Measurements from ENCODE around the gene DNAJC21.

Gene DNAJC21

DNA sequence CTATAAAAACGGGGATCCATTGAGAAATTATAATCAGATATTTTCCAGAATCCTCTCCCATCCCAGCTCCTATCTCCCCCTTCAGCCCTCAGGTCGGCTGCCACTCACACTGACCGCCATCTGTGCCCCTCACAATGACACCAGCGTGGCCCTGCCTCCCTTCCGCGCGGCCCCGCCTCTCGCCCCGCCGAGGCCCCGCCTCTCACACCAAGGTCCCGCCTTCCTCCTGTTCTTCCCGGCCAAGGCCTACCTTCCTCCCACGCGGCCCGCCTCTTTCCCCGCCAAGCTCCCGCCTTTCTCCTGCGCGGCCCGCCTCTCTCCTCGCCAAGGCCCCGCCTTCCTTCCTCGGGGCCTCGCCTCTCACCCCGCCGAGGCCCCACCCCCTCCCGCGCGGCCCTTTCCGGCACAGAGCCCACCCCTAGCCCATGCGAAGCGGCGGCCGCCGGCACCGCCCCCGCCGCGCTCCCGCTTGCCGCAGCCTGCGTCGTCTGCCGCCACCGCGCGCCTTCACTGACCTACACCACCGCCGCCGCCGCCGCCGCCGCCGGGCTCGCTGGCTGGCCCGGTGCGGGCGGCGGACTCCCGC is at the start of gene DNAJC21:
Gene DNAJC21 (plus strand): TSS at position 426 of the 586 bp plus-strand sequence. CDS start 261 bp downstream, outside the sequence.
- H3K4me3 ChIP-seq (ENCODE audit: low read depth, low read length) = peak within 1 kb of the TSS; percentile 79
- TF ChIP-seq, protein P1, sequence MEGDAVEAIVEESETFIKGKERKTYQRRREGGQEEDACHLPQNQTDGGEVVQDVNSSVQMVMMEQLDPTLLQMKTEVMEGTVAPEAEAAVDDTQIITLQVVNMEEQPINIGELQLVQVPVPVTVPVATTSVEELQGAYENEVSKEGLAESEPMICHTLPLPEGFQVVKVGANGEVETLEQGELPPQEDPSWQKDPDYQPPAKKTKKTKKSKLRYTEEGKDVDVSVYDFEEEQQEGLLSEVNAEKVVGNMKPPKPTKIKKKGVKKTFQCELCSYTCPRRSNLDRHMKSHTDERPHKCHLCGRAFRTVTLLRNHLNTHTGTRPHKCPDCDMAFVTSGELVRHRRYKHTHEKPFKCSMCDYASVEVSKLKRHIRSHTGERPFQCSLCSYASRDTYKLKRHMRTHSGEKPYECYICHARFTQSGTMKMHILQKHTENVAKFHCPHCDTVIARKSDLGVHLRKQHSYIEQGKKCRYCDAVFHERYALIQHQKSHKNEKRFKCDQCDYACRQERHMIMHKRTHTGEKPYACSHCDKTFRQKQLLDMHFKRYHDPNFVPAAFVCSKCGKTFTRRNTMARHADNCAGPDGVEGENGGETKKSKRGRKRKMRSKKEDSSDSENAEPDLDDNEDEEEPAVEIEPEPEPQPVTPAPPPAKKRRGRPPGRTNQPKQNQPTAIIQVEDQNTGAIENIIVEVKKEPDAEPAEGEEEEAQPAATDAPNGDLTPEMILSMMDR (IDR thresholded peaks at IDR 0.05; ENCODE audit: control insufficient read depth, extremely low read depth, insufficient read depth) = no peak
- peak; percentile 79 for DNase-seq (ENCODE audit: low read depth)

DNA sequence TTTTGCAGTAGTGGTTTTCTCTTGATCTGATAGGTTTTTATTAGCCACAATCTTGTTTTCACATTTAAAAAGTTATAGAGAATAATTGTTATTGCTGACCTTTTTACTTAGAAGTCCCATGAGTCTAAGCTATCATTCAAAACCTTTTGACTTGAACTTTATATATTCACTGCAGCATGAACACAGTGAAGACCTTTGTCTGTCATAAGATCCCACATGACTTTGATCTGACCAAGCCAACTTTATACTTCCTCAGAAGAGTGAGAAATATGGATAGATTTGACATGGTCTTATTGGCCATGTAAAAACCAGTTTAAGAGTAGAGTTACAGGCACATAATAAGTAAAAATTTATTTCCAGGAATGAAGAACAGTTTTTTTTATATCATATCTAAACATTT is 48.1 kb upstream of the DNAJC21 start:
- no peak overlapping the region for H3K4me3 ChIP-seq (ENCODE audit: low read depth, low read length)
- TF ChIP-seq, protein P1 (IDR thresholded peaks at IDR 0.05; ENCODE audit: control insufficient read depth, extremely low read depth, insufficient read depth) = no peak
- DNase-seq (ENCODE audit: low read depth) = no peak

DNA sequence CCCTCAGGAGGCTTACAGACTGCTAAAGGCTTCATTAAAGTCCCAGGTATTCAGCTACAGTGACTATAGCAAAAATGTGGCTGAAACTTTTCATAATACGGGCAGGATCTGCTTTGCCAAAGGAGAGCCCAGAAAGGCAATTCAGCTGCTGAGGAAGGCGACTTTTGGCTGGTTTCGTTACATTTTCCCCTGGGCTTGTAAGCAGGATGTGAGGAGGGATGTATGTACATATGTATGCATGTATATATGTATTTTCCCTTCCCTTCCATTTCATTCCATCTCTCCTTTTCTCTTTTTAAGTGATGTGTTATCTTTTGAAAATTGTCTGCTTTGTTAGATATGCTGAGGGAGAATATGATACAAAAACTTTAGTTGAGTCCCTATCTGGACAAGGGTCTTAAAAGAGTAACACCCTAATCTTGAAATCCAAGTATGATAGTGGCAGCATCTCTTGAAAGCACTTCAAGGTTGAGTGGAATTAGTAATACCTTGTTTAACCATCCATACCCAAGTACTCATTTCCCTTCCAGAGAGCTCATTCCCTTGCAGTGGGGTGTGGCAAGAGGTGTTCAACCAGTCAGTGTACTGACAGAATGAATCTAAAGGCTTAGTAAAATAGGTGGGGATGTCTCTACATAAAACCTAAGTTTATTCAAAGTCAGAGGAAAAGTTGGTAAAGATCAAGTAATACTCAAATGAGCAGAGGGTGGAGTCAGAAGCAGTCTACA is 42.8 kb upstream of the DNAJC21 start:
- no peak overlapping the region for H3K4me3 ChIP-seq (ENCODE audit: low read depth, low read length)
- TF ChIP-seq, protein P1 (IDR thresholded peaks at IDR 0.05; ENCODE audit: control insufficient read depth, extremely low read depth, insufficient read depth) = no peak
- no peak for DNase-seq (ENCODE audit: low read depth)

DNA sequence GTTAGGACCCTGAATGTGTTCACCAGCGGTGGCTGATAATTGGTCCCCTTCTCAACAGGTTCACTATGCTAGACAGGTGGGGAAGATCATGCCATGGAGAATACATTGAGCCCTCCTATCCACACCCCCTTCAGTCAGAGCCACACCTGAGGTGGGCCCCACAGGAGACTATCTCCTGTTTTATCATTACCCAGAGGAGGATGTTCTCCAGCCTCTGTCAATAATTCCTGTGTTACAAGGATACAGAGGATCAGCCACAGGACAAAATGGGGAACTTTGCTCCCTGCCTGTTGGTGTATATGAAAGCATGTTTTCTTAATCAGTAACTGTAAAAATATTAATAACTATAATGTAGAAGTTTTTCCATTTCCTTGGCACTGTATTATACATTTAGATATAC is 40.0 kb upstream of the DNAJC21 start:
- TF ChIP-seq, protein P1 (IDR thresholded peaks at IDR 0.05; ENCODE audit: control insufficient read depth, extremely low read depth, insufficient read depth) = no peak
- no peak for DNase-seq (ENCODE audit: low read depth)
- no peak overlapping the region for H3K4me3 ChIP-seq (ENCODE audit: low read depth, low read length)

DNA sequence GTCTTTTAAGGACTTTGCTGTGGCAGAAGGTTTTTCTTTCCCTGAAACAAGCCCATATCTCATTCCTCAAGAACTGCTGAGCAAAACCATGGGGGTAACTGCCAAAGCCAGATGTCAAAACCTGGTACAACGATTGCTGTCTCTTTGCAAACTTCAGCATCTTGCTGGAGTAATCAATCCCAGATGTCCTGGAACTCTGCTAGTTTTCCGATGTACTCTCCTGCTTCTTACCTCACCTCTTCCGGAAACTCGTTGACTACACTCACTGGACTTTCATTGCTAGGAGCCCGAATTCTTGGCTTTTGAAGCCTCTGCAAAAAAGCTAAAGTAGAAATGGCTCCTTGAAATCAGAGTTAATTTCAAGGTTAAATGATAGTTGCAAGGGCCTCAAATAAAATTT is 37.4 kb upstream of the DNAJC21 start:
- H3K4me3 ChIP-seq (ENCODE audit: low read depth, low read length) = no peak overlapping the region
- no peak for DNase-seq (ENCODE audit: low read depth)

DNA sequence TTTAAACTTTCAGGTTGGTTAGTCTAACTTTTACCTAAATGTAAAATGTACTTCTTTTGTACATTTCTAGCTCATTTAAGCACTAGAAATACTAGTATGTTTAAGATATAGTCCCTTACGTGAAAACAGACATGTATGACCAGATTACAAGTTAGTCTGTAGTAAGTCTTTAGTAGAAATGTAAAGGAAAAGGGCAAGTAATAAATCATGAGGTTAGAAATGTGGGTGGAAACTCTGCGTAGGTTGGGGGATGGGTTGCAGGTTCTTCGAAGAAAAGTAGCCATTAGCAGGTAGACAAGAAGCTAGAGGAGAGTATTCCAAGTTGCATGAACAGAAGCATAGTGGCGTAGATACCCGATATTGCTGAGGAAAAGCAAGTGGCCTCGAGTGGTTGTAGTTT is 36.9 kb upstream of the DNAJC21 start:
- TF ChIP-seq, protein P1 (IDR thresholded peaks at IDR 0.05; ENCODE audit: control insufficient read depth, extremely low read depth, insufficient read depth) = no peak
- DNase-seq (ENCODE audit: low read depth) = no peak

More for the DNA sequence above, 37.4 kb upstream of the DNAJC21 start:
- TF ChIP-seq, protein P1 (IDR thresholded peaks at IDR 0.05; ENCODE audit: control insufficient read depth, extremely low read depth, insufficient read depth) = no peak

More for the DNA sequence above, 36.9 kb upstream of the DNAJC21 start:
- no peak overlapping the region for H3K4me3 ChIP-seq (ENCODE audit: low read depth, low read length)

Measured in LNCaP clone FGC (cell line).